H1 (cell line): ENCODE results near the gene CDK19. TPM values are rescaled to one million over a fixed set of nuclear protein-coding genes. Genes with fewer than 3 reads are reported as not detected.

Source experiments
- CTCF ChIA-PET: fragments of 300-600 bp; sonication (Branson Sonifier 250); formaldehyde crosslinking; loops from one replicate; lab custom pipeline; 2021; ENCODE audit not compliant: partially characterized antibody; lab: Charles Lee
- POLR2A ChIA-PET: fragments of 300-600 bp; sonication (Branson Sonifier 250); formaldehyde crosslinking; loops from one replicate; lab custom pipeline; 2021; ENCODE audit warnings: inconsistent platforms; ENCODE audit not compliant: partially characterized antibody; lab: Charles Lee
- DNase-seq, 2 experiments: peaks; one replicate each; pipeline versions ENCODE4 v3.0.0 to v3.0.0-alpha.2; 2010 to 2022; ENCODE audit warnings: low spot score in 2 of 2, low read depth in 1 of 2, mixed read lengths in 1 of 2
- FAIRE-seq: peaks from 2 replicates; lab custom pipeline; 2011; peaks lifted over from hg19 to GRCh38; lab: Jason Lieb, UNC
- H2AFZ ChIP-seq: 2 replicates; pipeline ENCODE4 v1.8.1; 2012; ENCODE audit warnings: low read length, inconsistent platforms
- H2AK5ac ChIP-seq: 2 replicates; pipeline ENCODE4 v1.6.1; 2013; ENCODE audit warnings: low read depth, low read length
- H2BK120ac ChIP-seq: replicated peaks from 2 replicates; pipeline ENCODE3; 2013; ENCODE audit warnings: low read depth, low read length, inconsistent platforms
- H2BK12ac ChIP-seq: 2 replicates; pipeline ENCODE4 v1.6.1; 2013; ENCODE audit warnings: low read depth, low read length
- H2BK15ac ChIP-seq: 2 replicates; pipeline ENCODE4 v1.6.1; 2013; ENCODE audit warnings: low read length
- H2BK20ac ChIP-seq: 2 replicates; pipeline ENCODE4 v1.6.1; 2013; ENCODE audit warnings: low read length
- H2BK5ac ChIP-seq: 2 replicates; pipeline ENCODE4 v1.6.1; 2013; ENCODE audit warnings: low read depth, low read length
- H3K14ac ChIP-seq: 2 replicates; pipeline ENCODE4 v1.6.1; 2013; ENCODE audit warnings: inconsistent platforms; ENCODE audit not compliant: insufficient read length
- H3K18ac ChIP-seq: 2 replicates; pipeline ENCODE4 v1.6.1; 2013; ENCODE audit warnings: low read length; ENCODE audit errors: extremely low read depth
- H3K23ac ChIP-seq: 2 replicates; pipeline ENCODE4 v1.6.1; 2013; ENCODE audit warnings: inconsistent platforms; ENCODE audit not compliant: insufficient read length
- H3K23me2 ChIP-seq: 2 replicates; pipeline ENCODE4 v1.6.1; 2013; ENCODE audit warnings: low read depth, low read length
- H3K27ac ChIP-seq: 2 replicates; pipeline ENCODE4 v1.6.1; 2011; ENCODE audit warnings: low read depth, low read length, inconsistent platforms
- H3K27me3 ChIP-seq, 4 experiments: replicated peaks in 1 of 4; 1 replicate in 1 of 4; 2 replicates in 3 of 4; pipeline versions ENCODE4 v1.6.1 to v1.8.1; 2011 to 2013; ENCODE audit warnings: low read length in 3 of 4, mild to moderate bottlenecking in 3 of 4, inconsistent platforms in 2 of 4, mixed read lengths in 2 of 4, moderate library complexity in 1 of 4; ENCODE audit not compliant: control insufficient read depth in 3 of 4, insufficient read depth in 3 of 4; ENCODE audit errors: extremely low read depth in 1 of 4
- H3K36me3 ChIP-seq, 4 experiments: 2 replicates each; pipeline versions ENCODE4 v1.6.1 to v1.8.1; 2011 to 2013; ENCODE audit warnings: mild to moderate bottlenecking in 4 of 4, low read length in 3 of 4, moderate library complexity in 2 of 4, control low read depth in 1 of 4, inconsistent platforms in 1 of 4; ENCODE audit not compliant: insufficient read depth in 4 of 4, control insufficient read depth in 2 of 4
- H3K4ac ChIP-seq: replicated peaks from 2 replicates; pipeline ENCODE3; 2013; ENCODE audit warnings: low read length, low read depth, mixed read lengths, inconsistent platforms; ENCODE audit not compliant: insufficient read length
- H3K4me1 ChIP-seq, 4 experiments: replicated peaks in 1 of 4; 1 replicate in 1 of 4; 2 replicates in 3 of 4; pipeline versions ENCODE4 v1.6.1 to v1.8.1; 2011 to 2013; ENCODE audit warnings: low read length in 3 of 4, inconsistent platforms in 2 of 4, mixed read lengths in 1 of 4; ENCODE audit not compliant: insufficient read depth in 4 of 4, control insufficient read depth in 3 of 4
- H3K4me2 ChIP-seq, 2 experiments: 2 replicates each; pipeline versions ENCODE4 v1.6.1 to v1.8.1; 2011 to 2013; ENCODE audit warnings: low read depth in 2 of 2, low read length in 2 of 2, control low read depth in 1 of 2, inconsistent platforms in 1 of 2, mild to moderate bottlenecking in 1 of 2; ENCODE audit not compliant: insufficient read depth in 1 of 2
- H3K4me3 ChIP-seq, 4 experiments: fragments of 200-600, 300-600 bp in 1 of 4; sonication (generic), shearing (Covaris generic), sonication (Bioruptor Twin) in 1 of 4; 2 replicates each; pipeline versions ENCODE4 v1.5.1 to v1.8.1; 2011 to 2016; ENCODE audit warnings: low read length in 4 of 4, low read depth in 3 of 4, control low read depth in 2 of 4, inconsistent platforms in 2 of 4, mild to moderate bottlenecking in 2 of 4, mixed read lengths in 1 of 4, moderate library complexity in 1 of 4; ENCODE audit not compliant: insufficient read depth in 2 of 4; ENCODE audit errors: extremely low read depth in 1 of 4
- H3K56ac ChIP-seq: replicated peaks from 2 replicates; pipeline ENCODE3; 2013; ENCODE audit warnings: low read depth, mild to moderate bottlenecking, mixed read lengths, low read length, inconsistent platforms; ENCODE audit not compliant: insufficient read length
- H3K79me1 ChIP-seq: 2 replicates; pipeline ENCODE4 v1.6.1; 2013; ENCODE audit warnings: low read depth, low read length, control low read depth
- H3K79me2 ChIP-seq, 2 experiments: 2 replicates each; pipeline versions ENCODE4 v1.6.1 to v1.8.1; 2012 to 2013; ENCODE audit warnings: low read length in 2 of 2, mild to moderate bottlenecking in 2 of 2, inconsistent platforms in 1 of 2; ENCODE audit not compliant: insufficient read depth in 2 of 2, control insufficient read depth in 1 of 2
- H3K9ac ChIP-seq, 4 experiments: replicated peaks in 1 of 4; 1 replicate in 1 of 4; 2 replicates in 3 of 4; pipeline versions ENCODE4 v1.6.1 to v1.8.1; 2011 to 2013; ENCODE audit warnings: low read depth in 3 of 4, low read length in 3 of 4, control low read depth in 2 of 4, mild to moderate bottlenecking in 2 of 4, moderate library complexity in 2 of 4, inconsistent platforms in 1 of 4; ENCODE audit errors: extremely low read depth in 1 of 4
- H3K9me3 ChIP-seq, 2 experiments: 2 replicates each; pipeline versions ENCODE4 v1.6.1 to v1.8.1; 2012 to 2013; ENCODE audit warnings: mild to moderate bottlenecking in 2 of 2, moderate library complexity in 2 of 2, control low read depth in 1 of 2, inconsistent platforms in 1 of 2, low read depth in 1 of 2, low read length in 1 of 2, mixed read lengths in 1 of 2; ENCODE audit not compliant: insufficient read depth in 2 of 2
- H4K20me1 ChIP-seq, 2 experiments: replicated peaks in 1 of 2; 2 replicates each; pipeline versions ENCODE3 to v1.8.1; 2011 to 2013; ENCODE audit warnings: inconsistent platforms in 2 of 2, low read length in 2 of 2, mild to moderate bottlenecking in 1 of 2; ENCODE audit not compliant: insufficient read depth in 2 of 2, control insufficient read depth in 1 of 2
- H4K5ac ChIP-seq: 2 replicates; pipeline ENCODE4 v1.6.1; 2013; ENCODE audit warnings: low read length, low read depth, mixed read lengths, inconsistent platforms; ENCODE audit not compliant: insufficient read length
- H4K8ac ChIP-seq: 2 replicates; pipeline ENCODE4 v1.8.0; 2013; ENCODE audit warnings: mild to moderate bottlenecking, moderate library complexity, low read length, inconsistent platforms; ENCODE audit not compliant: insufficient read depth; ENCODE audit errors: extremely low read depth
- H4K91ac ChIP-seq: replicated peaks from 2 replicates; pipeline ENCODE3; 2013; ENCODE audit warnings: low read length, mixed read lengths, inconsistent platforms; ENCODE audit not compliant: insufficient read length
- CTBP2 ChIP-seq: IDR thresholded peaks from 2 replicates; pipeline ENCODE4 v1.7.0; 2011; ENCODE audit warnings: borderline replicate concordance, mild to moderate bottlenecking, moderate library complexity, mixed read lengths, low read length; ENCODE audit not compliant: insufficient read depth, insufficient read length
- whole genome bisulfite sequencing, 2 experiments: shearing (Covaris generic) in 1 of 2; methylation state at CpG; one replicate each; pipeline versions ENCODE4 v1.1.6 to v1.1.7; 2013 to 2015; ENCODE audit warnings: low lambda C conversion rate in 2 of 2, mixed read lengths in 2 of 2, inconsistent platforms in 1 of 2, low coverage in 1 of 2, missing lambda C conversion rate in 1 of 2; ENCODE audit not compliant: insufficient replicate concordance in 2 of 2, insufficient coverage in 1 of 2, insufficient read length in 1 of 2; ENCODE audit errors: extremely low coverage in 1 of 2, missing lambda C conversion rate in 1 of 2; 5-methylcytosine and 5-hydroxymethylcytosine counted together
- polyA plus RNA-seq, 7 experiments: library from polyadenylated mRNA; depleted of rRNA in 3 of 7; stranded (reverse) in 5 of 7; unstranded in 2 of 7; fragments of >200 nt in 5 of 7; fragments of 200-250 nt in 2 of 7; gene quantifications; 1 replicate in 5 of 7; 2 replicates in 1 of 7; 4 replicates in 1 of 7; pipeline versions ENCODE4 v1.2.1 to v1.2.3, GENCODE V29; 2011 to 2013; ENCODE audit warnings: missing spikeins in 2 of 7, mixed read lengths in 2 of 7
- total RNA-seq: library from RNA; stranded (reverse); fragmentation: NEBNext Ultra II Directional; extraction: Animal tissue kit (Norgen Biotek cat#: 25700); gene quantifications from 2 replicates; pipeline ENCODE4 v1.2.1, GENCODE V29; 2021

CDK19 gene
- total and polyA plus RNA-seq, 2 of the 8 experiments (the other 6 are each of a cell fraction or from before 2014, with no cell fraction given), result 4.9 to 12.6 TPM

DNA sequence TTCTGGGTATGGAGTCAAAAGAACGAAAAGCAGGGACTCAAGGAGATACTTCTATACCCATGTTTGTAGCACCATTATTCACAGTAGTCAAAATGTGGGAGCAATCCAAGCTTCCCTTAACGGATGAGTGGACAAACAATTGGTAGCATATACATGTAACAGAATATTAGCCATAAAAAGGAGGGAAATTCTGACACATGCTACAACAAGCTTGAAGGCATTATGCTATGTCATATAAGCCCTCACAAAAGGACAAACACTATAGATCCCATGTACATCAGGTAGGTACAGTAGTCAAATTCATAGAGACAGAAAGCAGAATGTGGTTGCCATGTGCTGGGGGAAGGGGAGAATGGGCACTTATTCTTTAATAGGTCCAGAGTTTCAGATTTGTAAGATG lies 37.6 kb downstream of the CDK19 start:
- 0 out of 2 replicates have a peak, but pooled peaks cover 4% of the 10 kb centered on the region for H3K79me1 ChIP-seq
- POLR2A ChIA-PET, result no interaction called here

More for the DNA sequence above, 37.6 kb downstream of the CDK19 start:
- no peak overlapping the region for H2BK120ac ChIP-seq
- no peak overlapping the region for H3K9ac ChIP-seq
- no peak overlapping the region for H4K91ac ChIP-seq
- no peak overlapping the region for H2BK20ac ChIP-seq
- H4K8ac ChIP-seq, result no peak overlapping the region
- H3K27me3 ChIP-seq, result no peaks in the 10 kb centered on the region
- no peak overlapping the region for H3K14ac ChIP-seq
- FAIRE-seq (no peak), DNase-seq (no peak)
- TF ChIP-seq CTBP2, result no peak
- CTCF ChIA-PET, result no interaction called here
- H3K36me3 ChIP-seq, result no peaks in the 10 kb centered on the region; a peak in 1 of 8 replicates
- no peak overlapping the region for H2AFZ ChIP-seq
- no peak overlapping the region for H3K27ac ChIP-seq
- no peaks in the 10 kb centered on the region for H3K9me3 ChIP-seq
- no peak overlapping the region for H3K18ac ChIP-seq
- WGBS, 2 experiments, result 92% methylated on average over 2 of the region's 2 CpGs; no CpG with 5 or more reads in 1 of the 2 experiments
- no peak overlapping the region for H2BK12ac ChIP-seq
- peaks cover 0 to 3% of the 10 kb centered on the region in 2 experiments for H4K20me1 ChIP-seq
- H4K5ac ChIP-seq, result no peak overlapping the region
- H3K56ac ChIP-seq, result no peak overlapping the region
- H3K23ac ChIP-seq, result no peak overlapping the region
- no peaks in the 10 kb centered on the region for H3K4me1 ChIP-seq
- H2BK5ac ChIP-seq, result no peak overlapping the region
- no peak overlapping the region for H2BK15ac ChIP-seq
- H3K23me2 ChIP-seq, result no peaks in the 10 kb centered on the region
- no peak overlapping the region for H3K4me3 ChIP-seq
- peaks cover 0 to 3% of the 10 kb centered on the region in 2 experiments; a peak in 1 of 4 replicates for H3K79me2 ChIP-seq
- H2AK5ac ChIP-seq, result no peak overlapping the region
- H3K4ac ChIP-seq, result no peak overlapping the region
- H3K4me2 ChIP-seq, result no peak overlapping the region
